Esophagus squamous epithelium (tissue), 5 donors: ENCODE measurements around the gene CTNNA3. TPM values are rescaled to one million over a fixed set of nuclear protein-coding genes. Genes with fewer than 3 reads are reported as not detected.

Source experiments
- DNase-seq: peaks from one replicate; lab custom pipeline; 2025; lab: John Stamatoyannopoulos, UW
- H3K27ac ChIP-seq, 4 donors: fragments of 200-600 bp; sonication (generic); one replicate each; pipeline ENCODE4 v1.5.1; 2016 to 2019; ENCODE audit warnings: mild to moderate bottlenecking in 1 of 4
- H3K27me3 ChIP-seq, 4 donors: fragments of 200-600 bp; sonication (generic); 1 replicate in 3 of 4; 2 replicates in 1 of 4; pipeline versions ENCODE4 v1.5.1 to v1.6.0; 2017 to 2021; ENCODE audit warnings: antibody characterized with exemption in 1 of 4
- H3K36me3 ChIP-seq, 3 donors: fragments of 200-600 bp; sonication (generic); one replicate each; pipeline ENCODE4 v1.5.1; 2016 to 2019
- H3K4me1 ChIP-seq, 3 donors: fragments of 200-600 bp; sonication (generic); one replicate each; pipeline ENCODE4 v1.5.1; 2017 to 2019
- H3K4me3 ChIP-seq, 4 donors: fragments of 200-600 bp; sonication (generic); 1 replicate in 3 of 4; 2 replicates in 1 of 4; pipeline ENCODE4 v1.5.1; 2016 to 2019; ENCODE audit warnings: mild to moderate bottlenecking in 2 of 4, moderate library complexity in 1 of 4
- H3K9me3 ChIP-seq, 3 donors: fragments of 200-600 bp; sonication (generic); one replicate each; pipeline ENCODE4 v1.5.1; 2016 to 2019
- CTCF ChIP-seq, 6 experiments: fragments of 450-650 bp in 4 of 6; fragments of 200-600 bp in 2 of 6; sonication (generic) in 2 of 6; IDR thresholded peaks; one replicate each; pipeline ENCODE4 v1.5.1; 2016 to 2019; ENCODE audit warnings: antibody characterized with exemption in 6 of 6, mild to moderate bottlenecking in 4 of 6, moderate library complexity in 4 of 6
- POLR2A ChIP-seq, 4 donors: fragments of 450-650 bp; IDR thresholded peaks; one replicate each; pipeline ENCODE4 v1.6.1; 2017; ENCODE audit warnings: antibody characterized with exemption in 4 of 4, mild to moderate bottlenecking in 4 of 4, moderate library complexity in 3 of 4
- WGBS, 2 donors: methylation state at CpG; one replicate each; pipeline ENCODE4 v1.1.5; 2018; 5-methylcytosine and 5-hydroxymethylcytosine counted together
- intact Hi-C: fragments of 100-400 bp; cut with DNase I; formaldehyde crosslinking; loops from one replicate; pipeline ENCODE4 v1.15.0; 2022
- total RNA-seq, 4 donors: library from RNA; depleted of rRNA; stranded (reverse); fragments of >200 nt; gene quantifications; one replicate each; pipeline ENCODE4 v1.1.0, GENCODE V29; 2016
- donor health status: DM: yes; HTN: yes; CAD: no.

The CTNNA3 gene
- total RNA-seq, 4 donors from 2014 or later: 0.29 to 1.9 (median 0.61) TPM; not detected in 1

DNA sequence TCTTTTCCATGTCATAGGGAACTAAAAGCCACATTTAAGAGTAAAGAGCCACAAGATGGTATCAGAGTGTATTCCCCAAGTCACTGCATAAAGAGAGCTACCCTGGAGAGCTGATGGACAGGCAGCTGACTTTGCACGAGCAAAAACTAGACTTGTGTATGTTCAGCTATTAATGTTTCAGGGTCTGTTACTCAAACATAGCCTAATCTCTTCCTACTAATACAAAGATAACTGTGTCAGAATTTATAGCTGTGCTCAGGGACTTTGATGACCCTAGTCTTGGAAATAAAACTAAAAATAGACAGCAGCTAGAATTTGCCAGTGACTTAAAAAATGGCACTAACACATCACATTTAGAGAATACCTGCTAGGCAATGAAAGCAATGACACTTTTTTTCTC is 815.7 kb downstream of the CTNNA3 start:
- intact Hi-C loops: no loop called here
- WGBS, 2 donors: 57 to 80% methylated on average over 1 of the region's 1 CpG
- DNase-seq: no peak
- no peaks in the 10 kb centered on the region for H3K36me3 ChIP-seq
- no peak for TF ChIP-seq CTCF (IDR thresholded peaks at IDR 0.05)
- no peak for TF ChIP-seq POLR2A (IDR thresholded peaks at IDR 0.05)
- H3K4me3 ChIP-seq: no peak overlapping the region
- H3K27ac ChIP-seq: no peak overlapping the region
- H3K4me1 ChIP-seq: no peaks in the 10 kb centered on the region
- no peaks in the 10 kb centered on the region for H3K9me3 ChIP-seq
- H3K27me3 ChIP-seq: no peaks in the 10 kb centered on the region

DNA sequence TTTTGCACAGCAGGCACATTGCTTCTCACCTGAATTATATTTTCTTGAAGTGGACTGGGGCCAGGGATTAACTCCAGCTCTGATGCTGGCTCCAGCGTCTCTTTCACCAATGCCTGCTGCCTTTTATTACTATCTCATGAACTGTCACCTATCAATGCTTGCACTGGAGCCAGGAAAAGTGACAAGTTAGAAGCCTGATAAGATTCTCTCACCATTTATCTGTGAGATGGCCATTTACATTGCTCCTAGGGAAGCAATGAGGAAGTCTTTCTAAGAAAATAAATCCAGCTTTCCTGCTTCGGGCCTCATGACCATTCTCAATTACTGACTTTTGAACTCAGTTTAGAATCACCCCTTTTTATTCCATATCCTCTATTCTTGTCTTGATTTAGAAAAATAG is 818.6 kb downstream of the CTNNA3 start:
- Histone ChIP-seq H3K27ac (no peak overlapping the region), H3K27me3 (no peaks in the 10 kb centered on the region), H3K36me3 (no peaks in the 10 kb centered on the region), H3K4me3 (no peak overlapping the region), H3K9me3 (no peaks in the 10 kb centered on the region), H3K4me1 (no peaks in the 10 kb centered on the region)
- no peak for DNase-seq
- intact Hi-C loops: no loop called here
- WGBS, 2 donors: 50 to 55% methylated on average over 2 of the region's 2 CpGs
- TF ChIP-seq POLR2A (IDR thresholded peaks at IDR 0.05) (no peak), CTCF (IDR thresholded peaks at IDR 0.05) (no peak)

DNA sequence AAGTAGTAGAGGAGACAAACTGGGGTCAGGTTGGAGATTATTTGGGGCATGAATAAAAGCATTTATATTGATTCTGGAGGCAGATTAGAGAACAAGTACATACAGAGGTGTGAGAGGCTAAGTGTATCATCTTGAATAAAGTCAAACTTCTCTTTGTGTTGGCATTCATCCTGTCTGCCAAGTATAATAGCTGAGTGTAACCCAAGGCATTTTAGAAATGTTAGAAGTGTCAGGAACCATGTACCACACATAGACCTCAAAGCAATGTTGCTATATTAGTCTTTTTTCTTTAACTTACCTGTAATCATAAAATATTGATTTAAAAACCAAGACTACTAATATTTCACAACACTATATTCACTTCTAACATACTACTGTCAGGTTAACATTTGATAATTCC is 826.4 kb downstream of the CTNNA3 start:
- intact Hi-C loops: no loop called here

DNA sequence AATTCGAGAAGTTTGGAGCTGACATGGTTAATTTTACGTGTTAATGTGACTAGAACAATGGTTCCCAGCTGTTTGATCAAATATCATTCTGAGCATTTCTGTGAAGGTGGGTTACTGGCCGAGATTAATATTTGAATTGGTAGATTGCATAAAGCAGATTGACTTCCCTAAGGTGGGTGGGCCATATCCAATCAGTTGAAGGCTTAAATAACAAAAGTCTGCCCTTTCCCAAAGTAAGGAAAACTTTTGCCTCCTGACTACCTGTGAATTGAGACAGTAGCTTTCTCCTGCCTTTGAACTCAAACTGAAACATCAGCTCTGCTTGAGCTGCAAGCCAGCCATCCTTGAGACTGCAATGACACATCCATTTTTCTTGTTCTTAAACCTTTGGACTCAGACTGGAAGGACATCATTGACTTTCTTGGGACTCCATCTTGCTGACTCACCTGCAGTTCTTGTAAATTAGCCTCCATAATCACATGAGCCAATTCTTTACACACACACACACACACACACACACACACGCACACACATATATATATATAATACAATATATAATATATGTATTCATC is 833.2 kb downstream of the CTNNA3 start:
- 55 to 68% methylated on average over 4 of the region's 4 CpGs for WGBS, 2 donors

More for the DNA sequence above, 826.4 kb downstream of the CTNNA3 start:
- H3K4me3 ChIP-seq: no peak overlapping the region
- DNase-seq: no peak
- no peaks in the 10 kb centered on the region for H3K27me3 ChIP-seq
- H3K9me3 ChIP-seq: no peaks in the 10 kb centered on the region
- TF ChIP-seq POLR2A (IDR thresholded peaks at IDR 0.05) (no peak), CTCF (IDR thresholded peaks at IDR 0.05) (no peak)
- no peaks in the 10 kb centered on the region for H3K4me1 ChIP-seq
- no peak overlapping the region for H3K27ac ChIP-seq
- no peaks in the 10 kb centered on the region for H3K36me3 ChIP-seq

GRCh38 chr10:66860376-66860945 is 835.5 kb downstream of the CTNNA3 start:
- DNase-seq: no peak
- intact Hi-C loops: no loop called here
- 38 to 41% methylated on average over 2 of the region's 2 CpGs for WGBS, 2 donors
- Histone ChIP-seq H3K36me3 (no peaks in the 10 kb centered on the region), H3K4me1 (no peaks in the 10 kb centered on the region), H3K9me3 (no peaks in the 10 kb centered on the region), H3K27ac (no peak overlapping the region), H3K4me3 (no peak overlapping the region), H3K27me3 (no peaks in the 10 kb centered on the region)
- TF ChIP-seq CTCF (IDR thresholded peaks at IDR 0.05) (no peak), POLR2A (IDR thresholded peaks at IDR 0.05) (no peak)

More for the DNA sequence above, 833.2 kb downstream of the CTNNA3 start:
- Histone ChIP-seq H3K9me3 (no peaks in the 10 kb centered on the region), H3K4me3 (no peak overlapping the region), H3K27me3 (no peaks in the 10 kb centered on the region), H3K27ac (no peak overlapping the region), H3K36me3 (no peaks in the 10 kb centered on the region), H3K4me1 (no peaks in the 10 kb centered on the region)
- TF ChIP-seq POLR2A (IDR thresholded peaks at IDR 0.05): no peak
- intact Hi-C loops: no loop called here
- no peak for DNase-seq
